HG03565 (cell line): ENCODE measurements around the gene ASAP2.
"Not testable (repeated sequence)": the region's sequence is repeated elsewhere in the genome, so short reads cannot be mapped to it uniquely, and the experiment has no call there.

Experiments used
- ATAC-seq: cut with Tn5 transposase; IDR thresholded peaks from one replicate; pipeline ENCODE4 v1.9.1; 2021; ENCODE audit warnings: mild to moderate bottlenecking, moderate library complexity; ENCODE audit not compliant: unreplicated experiment

ASAP2 gene

DNA sequence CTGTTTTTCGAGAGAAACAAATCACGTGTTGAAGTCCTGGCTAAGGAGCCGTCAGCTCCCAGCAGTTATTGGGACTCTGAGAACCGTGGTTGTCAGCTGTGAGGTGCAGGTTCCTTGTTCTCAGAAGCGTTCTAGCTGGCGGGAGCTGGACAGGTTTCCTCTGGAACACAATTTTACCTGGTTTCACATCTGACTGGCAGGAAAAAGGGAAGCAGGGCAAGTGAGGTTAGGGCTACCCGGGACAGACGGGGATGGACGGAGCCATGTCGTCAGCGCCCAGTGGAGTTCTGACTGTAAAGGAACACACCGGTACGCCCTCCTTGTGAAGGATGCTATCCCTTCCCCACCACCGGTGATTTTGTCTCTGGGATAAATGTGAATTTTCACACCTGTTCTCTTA lies 190.6 kb downstream of the ASAP2 start:
- no peak for ATAC-seq

DNA sequence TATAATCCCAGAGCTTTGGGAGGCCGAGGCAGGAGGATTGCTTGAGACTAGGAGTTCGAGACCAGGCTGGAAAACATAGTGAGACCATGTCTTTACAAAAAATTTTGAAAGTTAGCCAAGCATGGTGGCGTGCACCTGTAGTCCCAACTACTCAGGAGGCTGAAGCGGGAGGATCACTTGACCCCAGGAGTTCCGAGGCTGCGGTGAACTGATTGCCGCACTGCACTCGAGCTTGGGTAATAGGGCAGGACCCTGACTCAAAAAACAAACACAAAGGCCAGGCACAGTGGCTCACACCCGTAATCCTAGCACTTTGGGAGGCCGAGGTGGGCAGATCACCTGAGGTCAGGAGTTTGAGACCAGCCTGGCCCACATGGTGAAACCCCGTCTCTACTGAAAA lies 191.6 kb downstream of the ASAP2 start:
- ATAC-seq = not testable (repeated sequence)

DNA sequence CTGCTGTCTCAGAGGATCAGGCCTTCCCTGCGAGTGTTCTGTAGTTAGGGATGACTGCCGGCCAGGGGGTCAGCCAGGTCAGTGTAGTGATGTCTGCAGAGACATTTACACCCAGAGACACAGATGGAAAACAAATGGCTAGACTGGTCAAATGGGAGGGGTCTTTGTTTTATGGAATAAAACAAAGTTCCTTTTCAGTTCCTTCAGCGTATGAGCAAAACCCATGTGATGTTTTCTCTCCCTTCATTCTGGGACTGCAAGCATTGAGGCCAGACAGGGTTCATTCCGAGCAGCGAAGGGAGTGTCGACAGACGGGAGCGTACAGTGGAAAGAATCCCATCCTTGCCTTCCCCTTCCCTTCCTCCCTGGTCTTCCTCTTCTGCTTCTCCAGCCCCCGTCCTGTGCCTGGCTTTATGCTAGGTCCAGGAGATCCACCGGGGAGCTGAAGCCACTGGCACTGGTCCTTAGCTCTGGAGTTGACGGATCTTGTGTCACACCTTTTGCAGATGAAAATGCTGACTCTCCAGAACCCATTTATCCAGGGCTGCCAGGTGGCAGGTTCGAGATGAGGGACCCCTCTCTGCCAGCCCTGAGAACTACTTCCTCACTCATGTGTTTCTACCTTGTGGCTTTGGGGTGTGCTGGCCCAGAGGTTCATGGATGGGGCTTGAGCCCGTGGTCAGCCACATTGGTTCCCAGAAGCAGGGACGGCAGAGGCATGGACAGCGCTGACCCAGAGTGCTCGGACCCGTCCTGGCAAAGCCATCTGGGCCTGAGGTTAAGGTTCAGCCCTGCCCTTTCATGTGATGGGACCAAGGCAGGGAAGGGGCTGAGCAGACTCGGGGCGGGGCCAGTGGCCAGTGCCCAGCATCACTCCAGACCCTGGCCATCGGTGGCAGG lies 192.5 kb downstream of the ASAP2 start:
- no peak for ATAC-seq

DNA sequence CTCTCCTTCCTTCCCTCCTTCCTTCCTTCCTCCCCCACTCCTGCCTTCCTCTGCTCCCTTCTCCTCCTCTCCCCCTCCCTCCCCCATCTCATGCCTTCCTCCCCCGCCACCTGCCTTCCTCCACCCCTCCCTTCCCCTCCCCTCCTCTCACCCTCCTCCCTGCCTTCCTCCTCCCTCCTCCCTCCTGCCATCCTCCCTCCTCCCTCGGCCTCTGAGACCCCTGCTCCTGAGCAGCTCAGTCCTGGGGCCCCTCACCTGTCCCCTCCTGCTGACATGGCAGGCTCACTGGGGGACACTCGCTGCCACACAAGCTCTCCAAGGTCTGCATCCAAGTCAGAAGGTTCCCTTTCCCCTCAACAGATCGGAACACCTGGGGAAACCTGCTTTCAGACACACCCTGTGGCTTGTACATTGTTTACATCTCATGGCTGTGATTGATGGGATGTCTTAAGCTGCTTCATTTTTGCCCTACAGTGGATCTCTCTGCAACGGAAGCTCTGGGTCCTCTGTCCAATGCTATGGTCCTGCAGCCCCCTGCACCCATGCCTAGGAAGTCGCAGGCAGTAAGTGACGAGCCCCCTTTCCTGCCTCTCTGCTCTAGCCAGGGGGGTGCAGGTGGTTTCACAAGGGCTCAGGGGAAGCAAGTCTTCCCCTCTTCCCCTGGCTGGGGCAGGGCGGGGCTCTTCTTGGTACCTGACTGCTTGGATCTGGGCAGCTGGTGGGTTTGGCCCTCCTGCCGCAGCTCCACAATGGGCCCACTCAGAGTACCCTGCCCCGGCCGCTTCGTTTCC lies 193.9 kb downstream of the ASAP2 start:
- ATAC-seq = no peak

DNA sequence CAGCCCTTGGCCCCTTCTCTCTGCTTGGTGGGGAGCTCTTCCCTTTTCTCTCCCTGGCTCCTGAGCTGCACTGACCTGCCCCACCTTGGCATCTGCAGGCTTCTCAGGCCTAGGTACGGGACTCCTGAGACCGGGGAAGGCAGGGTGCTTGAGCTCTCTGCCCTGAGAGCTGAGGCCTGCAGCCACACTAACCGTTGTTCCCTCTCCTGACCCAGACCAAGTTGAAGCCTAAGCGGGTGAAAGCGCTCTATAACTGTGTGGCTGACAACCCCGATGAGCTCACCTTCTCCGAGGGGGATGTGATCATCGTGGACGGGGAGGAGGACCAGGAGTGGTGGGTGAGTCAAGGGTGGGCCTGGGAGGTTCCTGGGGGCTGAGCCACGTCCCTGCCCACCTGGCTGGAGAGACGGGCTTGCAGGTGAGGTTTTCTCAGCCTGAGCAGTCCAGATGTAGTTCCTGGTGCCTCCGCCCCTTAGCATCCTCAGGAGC lies 194.5 kb downstream of the ASAP2 start:
- no peak for ATAC-seq

DNA sequence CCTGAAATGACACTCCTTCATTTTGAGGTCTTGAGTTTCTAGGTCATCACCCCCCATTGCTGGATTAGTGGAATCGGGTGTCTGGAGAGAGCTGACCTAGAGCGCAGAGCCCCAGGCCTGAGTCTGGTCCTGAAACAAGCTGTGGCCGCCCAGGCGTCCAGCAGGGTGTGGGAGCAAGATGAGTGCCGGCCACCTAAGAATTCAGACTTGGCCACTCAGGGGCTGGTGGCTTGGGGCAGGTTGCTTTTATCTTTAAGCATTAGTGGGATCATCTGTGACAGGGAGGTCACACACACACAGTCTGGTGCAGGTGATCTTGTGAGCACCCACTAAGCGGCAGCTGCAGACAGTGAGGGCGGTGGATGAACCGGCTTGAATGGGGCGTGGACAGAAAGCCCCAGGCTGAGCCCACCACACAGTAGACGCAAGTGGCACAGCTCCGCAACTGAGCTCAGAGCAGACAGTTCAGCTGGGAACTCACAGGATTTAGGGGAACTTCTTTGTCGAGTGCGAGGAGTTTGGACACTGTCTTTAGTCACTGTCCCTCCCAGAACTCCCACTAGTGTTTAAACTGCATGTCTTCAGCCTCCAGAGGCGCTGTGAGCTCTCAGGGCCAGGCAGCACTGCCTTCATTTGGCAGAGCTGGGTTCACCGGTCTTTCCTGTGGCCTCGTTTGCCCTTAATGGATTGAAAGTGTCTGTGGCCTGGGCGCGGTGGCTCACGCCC lies 195.2 kb downstream of the ASAP2 start:
- ATAC-seq = no peak

- ATAC-seq = no peak
Measured at GRCh38 chr2:9403924-9404323, 197.3 kb downstream of the ASAP2 start.

- no peak for ATAC-seq
Measured at GRCh38 chr2:9404451-9404850, 197.8 kb downstream of the ASAP2 start.

DNA sequence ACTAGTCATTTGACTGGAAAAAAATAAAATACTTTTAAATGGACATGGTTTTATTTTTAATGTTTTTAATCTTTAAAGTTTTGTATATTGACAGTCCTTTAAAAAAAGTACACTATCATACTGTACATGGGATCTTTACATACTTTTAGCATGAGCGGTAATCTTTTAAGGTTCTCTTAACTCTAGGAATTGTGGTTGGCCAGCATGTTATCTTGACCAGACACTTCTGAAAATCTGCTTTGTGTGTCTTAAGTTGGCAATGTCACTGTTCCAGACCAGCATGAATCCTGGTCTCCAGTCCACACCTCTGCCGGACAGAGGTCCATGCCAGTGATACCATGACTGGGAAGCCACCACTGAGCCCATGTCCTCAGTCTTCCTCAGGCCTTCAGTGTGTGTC lies 199.0 kb downstream of the ASAP2 start:
- no peak for ATAC-seq

DNA sequence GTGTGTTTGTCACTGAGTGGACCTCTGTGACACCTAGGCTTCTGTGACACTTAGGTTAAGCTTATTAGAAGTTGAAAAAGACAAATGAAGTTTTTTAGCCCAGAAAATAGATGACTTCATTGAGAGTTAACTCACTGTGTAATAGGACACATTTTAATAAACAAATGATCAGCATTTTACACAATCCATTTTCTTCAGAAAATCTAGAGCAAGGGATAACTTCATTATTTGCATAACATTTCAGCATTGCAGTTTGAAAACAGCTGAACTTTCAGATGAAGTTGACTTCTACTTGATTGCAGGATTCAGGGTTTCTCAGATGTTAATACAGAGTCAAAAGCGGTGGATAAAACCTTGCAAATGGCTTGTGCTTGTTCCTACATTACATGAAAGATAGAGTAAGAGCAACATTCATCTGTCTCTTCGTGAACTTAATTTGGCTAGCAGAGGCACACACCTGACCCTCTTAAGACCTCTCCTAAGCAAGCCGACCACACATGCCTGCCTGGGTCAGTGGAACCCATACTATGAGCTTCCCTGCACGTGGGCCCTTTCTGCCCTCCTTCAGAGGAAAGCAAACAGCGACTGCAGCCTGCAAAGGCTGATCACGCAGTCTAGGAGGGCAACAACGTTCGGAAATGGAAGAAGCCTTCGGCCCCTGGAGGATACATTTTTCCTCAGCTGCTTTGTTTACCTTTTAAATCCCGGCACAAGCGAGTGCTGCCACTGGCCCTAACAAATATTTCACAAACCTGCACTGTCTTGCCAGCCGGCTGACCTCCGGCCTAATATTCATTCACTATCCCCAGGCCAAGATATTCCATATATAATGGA lies 200.1 kb downstream of the ASAP2 start:
- ATAC-seq = no peak

DNA sequence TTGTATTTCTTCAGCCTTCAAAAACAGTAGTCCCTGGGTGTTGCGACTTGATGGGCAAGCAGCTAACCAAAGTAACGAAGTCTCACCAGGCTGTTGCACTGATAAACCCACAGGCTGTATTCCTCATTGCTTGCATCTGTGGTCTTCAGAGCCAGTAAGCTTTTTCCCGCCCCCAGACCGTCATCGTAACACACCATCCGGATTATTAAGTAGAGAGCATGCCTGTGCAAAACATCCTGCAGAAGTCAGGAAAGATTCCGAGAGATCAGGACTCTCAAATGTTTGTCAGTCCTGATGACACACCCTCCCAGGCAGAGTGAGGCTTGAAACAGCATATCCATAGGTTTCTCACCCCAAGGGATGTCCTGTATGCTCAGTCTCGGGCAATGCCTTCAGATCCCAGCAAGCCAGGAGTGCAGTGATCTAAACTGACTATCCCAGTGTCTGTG lies 200.8 kb downstream of the ASAP2 start:
- ATAC-seq = no peak

- ATAC-seq = no peak
Measured at GRCh38 chr2:9408641-9409151, 202.1 kb downstream of the ASAP2 start.

DNA sequence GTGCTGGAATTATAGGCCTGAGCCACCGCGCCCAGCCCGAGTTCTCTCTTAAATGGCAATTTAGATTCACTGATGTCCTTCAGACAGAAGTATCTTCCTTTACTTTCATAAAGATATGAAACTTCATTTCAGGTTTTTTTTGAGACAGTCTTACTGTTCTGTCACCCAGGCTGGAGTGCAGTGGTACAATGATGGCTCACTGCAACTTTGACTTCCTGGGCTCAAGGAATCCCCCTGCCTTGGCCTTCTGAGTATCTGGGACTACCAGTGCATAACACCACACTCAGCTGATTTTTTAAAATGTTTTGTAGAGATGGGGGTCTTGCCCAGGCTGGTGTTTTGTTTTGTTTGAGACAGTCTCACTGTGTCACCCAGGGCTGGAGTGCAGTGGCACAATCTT lies 203.5 kb downstream of the ASAP2 start:
- ATAC-seq = no peak

DNA sequence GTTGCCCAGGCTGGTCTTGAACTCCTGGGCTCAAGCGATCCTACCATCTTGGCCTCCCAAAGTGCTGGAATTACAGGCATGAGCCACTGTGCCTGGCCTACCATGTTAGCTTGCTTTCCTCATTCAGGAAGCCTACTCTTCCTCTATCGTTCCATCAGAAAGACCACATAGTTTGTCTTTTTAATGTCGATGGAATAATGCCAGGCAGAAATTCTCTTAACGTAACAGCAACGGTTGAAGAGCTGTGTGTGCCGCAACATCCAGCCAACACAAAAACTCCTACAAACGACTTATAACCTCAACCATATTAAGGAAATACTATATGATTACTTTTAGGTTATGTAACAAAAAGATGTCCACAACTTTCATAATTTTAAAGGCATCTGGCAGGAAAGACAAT lies 206.2 kb downstream of the ASAP2 start:
- no peak for ATAC-seq

DNA sequence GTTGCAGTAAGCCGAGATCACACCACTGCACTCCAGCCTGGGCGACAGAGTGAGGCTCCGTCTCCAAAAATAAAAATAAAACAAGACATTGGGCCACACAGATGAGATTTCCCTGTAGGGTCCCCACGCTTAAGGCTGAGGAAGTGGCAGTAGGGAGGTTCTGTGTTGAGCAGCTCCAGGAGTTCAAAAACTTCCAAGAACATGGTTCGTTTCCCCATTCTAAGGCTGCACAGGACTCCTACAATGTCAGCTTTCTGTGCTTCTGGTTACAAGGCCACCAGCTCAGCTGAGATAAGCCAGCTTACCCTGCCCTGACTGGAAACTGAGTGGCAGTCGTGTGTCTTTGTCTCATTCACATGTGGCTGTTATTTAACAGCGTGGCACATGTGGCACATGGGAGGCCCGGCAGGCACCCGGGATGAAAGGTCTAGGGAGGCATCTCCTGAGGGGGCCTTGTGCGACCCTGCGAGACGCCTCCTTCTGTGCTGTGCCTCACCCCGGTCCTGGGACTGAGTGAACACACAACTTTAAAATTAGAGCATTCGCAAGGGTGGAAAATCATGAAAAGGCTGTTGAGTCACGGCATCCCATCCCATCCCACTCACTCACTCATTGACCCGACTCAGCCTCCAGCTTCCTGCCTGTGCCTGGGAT lies 209.0 kb downstream of the ASAP2 start:
- ATAC-seq = no peak

- ATAC-seq = no peak
Measured at GRCh38 chr2:9416267-9416961, 209.8 kb downstream of the ASAP2 start.

DNA sequence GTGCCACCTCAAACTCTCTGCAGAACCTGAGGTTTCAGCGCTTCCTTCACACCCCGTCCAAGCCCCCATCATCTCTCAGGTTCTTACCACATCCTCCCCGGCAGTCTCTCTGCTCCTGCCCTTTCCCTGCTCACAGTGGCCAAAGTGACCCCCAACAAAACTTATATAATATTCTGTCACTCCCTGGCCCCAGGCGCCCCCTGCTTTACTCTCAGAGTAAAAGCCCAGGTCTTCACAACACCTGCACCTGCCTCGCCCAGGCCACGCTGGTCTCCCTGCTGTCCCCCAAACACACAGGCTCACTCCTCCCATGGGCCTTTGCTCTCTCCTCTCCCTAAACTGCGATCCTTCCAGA lies 210.3 kb downstream of the ASAP2 start:
- ATAC-seq = no peak

DNA sequence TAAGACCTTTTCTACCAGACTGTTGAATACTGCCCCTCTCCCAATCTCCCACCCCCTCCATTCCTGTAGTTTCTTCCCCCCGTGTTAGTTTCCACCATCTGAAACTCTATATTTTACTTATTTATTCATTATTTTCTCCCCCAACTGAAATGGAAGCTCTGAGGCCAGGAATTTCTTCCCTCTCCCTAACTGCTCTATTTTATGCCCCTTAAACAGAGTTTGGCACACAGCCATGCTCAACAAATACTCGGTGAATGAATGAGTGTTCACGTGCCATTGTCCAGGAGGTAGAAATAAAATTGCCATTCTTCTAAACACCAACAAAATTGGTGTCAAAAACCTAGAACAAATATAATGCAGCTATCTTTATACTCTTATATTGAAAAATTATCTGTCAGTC lies 211.1 kb downstream of the ASAP2 start:
- ATAC-seq = no peak

DNA sequence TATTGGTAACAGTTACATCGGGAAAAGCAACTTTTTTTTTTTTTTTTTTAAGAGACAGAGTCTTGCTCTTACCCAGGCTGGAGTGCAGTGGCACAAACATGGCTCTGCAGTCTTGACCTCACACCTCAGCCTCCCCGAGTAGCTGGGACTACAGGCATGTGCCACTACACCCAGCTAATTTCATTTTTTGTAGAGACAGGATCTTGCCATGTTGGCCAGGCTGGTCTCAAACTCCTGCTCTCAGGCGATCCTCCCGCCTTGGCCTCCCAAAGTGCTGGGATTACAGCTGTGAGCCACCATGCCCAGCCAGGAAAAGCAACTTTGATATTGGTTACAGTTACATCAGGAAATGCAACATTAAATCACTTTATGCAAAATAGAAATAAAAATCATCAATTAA lies 212.1 kb downstream of the ASAP2 start:
- ATAC-seq = no peak
